G401 (cell line): ENCODE data around the gene KCTD8. TPM values are rescaled to one million over a fixed set of nuclear protein-coding genes. Genes with fewer than 3 reads are reported as not detected.
"Not testable (repeated sequence)": the region's sequence is repeated elsewhere in the genome, so short reads cannot be mapped to it uniquely, and the experiment has no call there.

Experiments used
- DNase-seq: peaks from one replicate; pipeline ENCODE4 v3.0.0-alpha.2; 2015; ENCODE audit warnings: low spot score
- in situ Hi-C: cut with HindIII; loops from 2 replicates; pipeline ENCODE4 v1.10.0; 2016; ENCODE audit warnings: low sequenced_read_pairs, mixed read lengths
- total RNA-seq: library from RNA; depleted of rRNA; stranded (reverse); fragments of >200 nt; shearing (Covaris generic); gene quantifications from 2 replicates; pipeline ENCODE4 v1.2.3, GENCODE V29; 2014

KCTD8 gene
- total RNA-seq, 1 experiment from 2014 or later = not detected

DNA sequence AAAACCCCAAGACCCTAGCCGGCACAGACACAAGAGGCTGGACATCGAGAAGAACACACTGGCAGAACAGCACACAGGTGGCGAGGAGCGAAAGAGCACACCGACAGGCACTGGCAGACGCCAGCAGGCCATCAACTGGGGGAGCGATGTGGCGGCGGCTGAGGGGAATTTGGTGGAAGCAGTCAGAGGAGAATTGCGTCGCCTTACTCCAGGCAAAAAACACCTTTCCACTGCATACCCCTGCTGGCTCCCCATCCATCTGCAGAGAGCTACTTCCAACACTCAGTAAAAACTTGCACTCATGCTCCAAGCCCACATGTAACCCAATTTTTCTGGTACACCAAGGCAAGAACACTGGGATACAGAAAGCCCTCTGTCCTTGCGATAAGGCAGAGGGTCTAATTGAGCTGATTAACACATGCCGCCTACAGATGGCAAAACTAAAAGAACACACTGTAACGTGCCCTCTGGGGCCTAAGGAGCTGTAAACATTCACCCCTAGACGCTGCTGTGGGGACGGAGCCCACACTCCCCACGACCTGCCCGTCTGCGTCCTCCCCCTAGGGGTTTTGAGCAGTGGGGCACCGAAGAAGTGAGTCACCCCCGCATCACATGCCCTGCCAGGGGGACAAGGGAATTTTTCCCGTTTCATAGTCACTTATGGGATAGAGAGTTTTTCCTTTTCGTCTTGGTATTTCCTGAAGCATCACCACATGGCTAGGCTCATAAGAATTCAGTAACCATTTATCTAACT is 262.3 kb downstream of the KCTD8 start:
- no peak for DNase-seq
- in situ Hi-C loops = no loop called here

DNA sequence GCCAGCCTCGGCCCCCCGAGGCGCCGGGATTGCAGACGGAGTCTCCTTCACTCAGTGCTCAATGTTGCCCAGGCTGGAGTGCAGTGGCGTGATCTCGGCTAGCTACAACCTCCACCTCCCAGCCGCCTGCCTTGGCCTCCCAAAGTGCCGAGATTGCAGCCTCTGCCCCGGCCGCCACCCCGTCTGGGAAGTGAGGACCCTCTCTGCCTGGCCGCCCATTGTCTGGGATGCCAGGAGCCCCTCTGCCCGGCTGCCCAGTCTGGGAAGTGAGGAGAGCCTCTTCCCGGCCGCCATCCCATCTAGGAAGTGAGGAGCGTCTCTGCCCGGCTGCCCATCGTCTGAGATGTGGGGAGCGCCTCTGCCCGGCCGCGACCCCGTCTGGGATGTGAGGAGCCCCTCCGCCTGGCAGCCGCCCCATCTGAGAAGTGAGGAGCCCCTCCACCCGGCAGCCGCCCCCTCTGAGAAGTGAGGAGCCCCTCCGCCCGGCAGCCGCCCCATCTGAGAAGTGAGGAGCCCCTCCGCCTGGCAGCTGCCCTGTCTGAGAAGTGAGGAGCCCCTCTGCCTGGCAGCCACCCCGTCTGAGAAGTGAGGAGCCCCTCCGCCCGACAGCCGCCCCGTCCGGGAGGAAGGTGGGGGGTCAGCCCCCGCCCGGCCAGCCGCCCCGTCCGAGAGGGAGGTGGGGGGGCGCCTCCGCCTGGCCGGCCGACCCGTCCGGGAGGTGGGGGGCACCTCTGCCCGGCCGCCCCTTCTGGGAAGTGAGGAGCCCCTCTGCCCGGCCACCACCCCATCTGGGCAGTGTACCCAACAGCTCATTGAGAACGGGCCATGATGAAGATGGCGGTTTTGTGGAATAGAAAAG is 266.9 kb downstream of the KCTD8 start:
- in situ Hi-C loops, DNase-seq: not testable (repeated sequence)

DNA sequence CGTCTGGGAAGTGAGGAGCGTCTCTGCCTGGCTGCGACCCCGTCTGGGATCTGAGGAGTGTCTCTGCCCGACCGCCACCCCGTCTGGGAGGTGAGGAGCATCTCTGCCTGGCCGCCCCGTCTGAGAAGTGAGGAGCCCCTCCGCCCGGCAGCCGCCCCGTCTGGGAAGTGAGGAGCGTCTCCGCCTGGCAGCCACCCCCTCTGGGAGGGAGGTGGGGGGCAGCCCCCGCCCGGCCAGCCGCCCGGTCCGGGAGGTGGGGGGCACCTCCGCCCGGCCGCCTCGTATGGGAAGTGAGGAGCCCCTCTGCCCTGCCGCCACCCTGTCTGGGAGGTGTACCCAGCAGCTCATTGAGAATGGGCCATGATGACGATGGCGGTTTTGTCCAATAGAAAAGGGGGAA is 280.8 kb downstream of the KCTD8 start:
- DNase-seq, in situ Hi-C loops: not testable (repeated sequence)

DNA sequence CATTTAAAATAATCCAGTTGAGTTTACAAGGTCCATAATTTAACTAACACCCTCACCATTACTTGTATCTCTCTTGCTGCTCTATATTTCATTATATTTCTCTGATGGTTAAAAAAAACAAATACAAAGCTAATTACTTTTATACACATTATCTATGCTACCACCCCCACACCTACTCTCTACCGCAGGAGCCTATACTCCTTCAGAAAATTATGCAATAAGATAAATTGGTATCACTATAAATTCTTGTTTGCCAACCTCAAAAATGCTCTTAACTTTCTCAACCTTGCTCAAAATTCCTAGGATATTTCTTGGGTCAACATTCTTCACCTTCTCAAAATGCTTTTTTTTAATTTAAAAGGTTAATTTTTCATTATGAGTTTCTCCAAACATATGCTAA is 282.7 kb downstream of the KCTD8 start:
- in situ Hi-C loops = no loop called here
- DNase-seq = no peak

DNA sequence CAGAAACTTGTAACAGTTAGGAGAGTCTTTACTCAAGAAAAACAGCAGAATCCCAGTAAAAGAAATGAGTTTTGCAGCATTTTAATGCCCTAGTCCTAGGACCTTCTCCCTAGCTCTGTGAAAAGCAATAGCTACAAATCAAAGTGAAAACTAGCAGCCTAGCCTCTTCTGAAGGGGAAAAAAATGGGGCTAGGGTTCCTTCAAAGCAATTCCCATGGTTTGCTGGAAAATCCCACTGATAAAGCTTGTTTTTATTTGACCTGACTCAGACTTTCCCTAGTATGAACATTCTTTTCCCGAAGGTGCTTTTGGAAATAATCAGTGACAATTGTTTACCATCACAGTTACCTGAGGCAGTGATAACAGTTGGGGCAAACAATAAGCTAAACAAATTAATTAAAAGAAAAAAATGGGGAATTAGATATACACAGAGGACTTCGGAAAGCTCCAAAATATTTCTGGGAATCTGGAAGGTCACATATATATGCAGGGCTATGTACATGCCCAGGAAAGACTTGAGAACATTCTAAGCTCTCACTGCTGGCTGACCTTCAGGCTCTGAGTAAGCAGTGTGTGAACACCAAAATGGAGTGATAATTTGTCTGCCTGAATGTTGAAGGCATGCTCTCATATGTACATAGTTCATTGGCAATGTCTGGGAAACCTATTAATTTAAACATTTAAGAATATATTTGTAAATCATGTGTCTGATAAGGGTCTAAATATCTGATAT is 285.9 kb downstream of the KCTD8 start:
- no peak for DNase-seq
- in situ Hi-C loops = no loop called here

DNA sequence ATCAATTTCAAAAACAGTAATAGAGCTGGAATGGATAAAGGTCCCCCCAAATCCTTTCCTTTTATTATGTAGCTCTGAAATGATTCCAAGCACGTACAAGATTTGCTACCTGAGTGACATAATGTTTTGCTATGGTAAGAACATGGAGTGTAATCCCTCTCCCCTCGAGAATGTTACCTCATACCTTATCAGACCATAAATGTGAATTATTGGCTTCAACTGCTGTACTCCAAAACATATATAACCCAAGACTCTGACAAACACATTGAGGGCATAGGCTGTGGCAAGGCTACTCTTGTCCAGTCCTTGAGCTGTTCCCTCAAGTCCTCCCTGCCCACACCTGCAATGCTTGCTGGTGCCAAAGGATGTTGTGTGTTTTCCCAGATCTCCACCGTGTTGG is 286.9 kb downstream of the KCTD8 start:
- DNase-seq = no peak
- in situ Hi-C loops = no loop called here

DNA sequence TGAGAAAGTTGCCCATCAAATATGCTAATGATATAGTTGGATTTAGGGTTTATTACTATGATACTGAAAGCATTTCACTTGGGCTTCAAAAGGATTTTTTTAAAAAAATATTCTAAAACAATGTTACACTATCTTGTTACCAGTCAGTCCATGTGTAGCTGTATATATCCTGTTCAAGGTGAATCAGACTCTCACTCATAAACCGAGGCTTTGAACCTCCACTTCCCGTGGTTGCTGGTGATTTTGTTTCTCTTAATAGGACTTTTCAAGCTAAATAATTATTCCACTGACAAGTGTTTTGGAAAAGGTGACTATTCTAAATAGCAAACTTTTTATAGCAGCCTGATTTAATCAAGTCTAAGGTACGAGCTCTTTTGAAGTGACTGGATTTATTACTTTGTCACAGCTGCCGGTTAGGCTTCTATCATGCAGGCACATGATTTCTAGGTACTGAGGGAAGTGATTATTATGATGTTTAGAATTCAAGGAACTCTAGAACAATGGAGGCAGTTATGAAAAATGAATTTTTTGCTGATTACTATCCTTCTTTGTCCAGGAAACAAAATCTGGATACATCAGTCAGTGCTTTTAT is 287.7 kb downstream of the KCTD8 start:
- in situ Hi-C loops = no loop called here
- DNase-seq = no peak

DNA sequence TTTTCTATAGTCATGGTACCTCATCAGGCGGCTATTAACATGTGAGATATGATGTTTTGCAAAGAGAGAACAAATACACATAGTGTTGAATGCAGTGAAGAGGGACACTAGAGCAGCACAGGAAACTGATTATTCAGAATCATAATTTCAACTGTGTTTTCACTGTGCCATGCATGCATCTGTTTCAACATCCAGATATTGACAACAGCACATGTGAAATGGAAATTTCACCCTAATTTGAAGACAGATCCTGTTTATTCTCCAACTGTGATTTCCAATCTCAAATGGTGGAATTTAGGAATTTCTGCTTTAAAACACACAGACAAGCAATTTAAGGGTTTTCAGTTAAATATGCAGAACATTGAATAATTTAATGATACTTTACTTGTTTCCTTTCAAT is 288.6 kb downstream of the KCTD8 start:
- in situ Hi-C loops = no loop called here
- no peak for DNase-seq

DNA sequence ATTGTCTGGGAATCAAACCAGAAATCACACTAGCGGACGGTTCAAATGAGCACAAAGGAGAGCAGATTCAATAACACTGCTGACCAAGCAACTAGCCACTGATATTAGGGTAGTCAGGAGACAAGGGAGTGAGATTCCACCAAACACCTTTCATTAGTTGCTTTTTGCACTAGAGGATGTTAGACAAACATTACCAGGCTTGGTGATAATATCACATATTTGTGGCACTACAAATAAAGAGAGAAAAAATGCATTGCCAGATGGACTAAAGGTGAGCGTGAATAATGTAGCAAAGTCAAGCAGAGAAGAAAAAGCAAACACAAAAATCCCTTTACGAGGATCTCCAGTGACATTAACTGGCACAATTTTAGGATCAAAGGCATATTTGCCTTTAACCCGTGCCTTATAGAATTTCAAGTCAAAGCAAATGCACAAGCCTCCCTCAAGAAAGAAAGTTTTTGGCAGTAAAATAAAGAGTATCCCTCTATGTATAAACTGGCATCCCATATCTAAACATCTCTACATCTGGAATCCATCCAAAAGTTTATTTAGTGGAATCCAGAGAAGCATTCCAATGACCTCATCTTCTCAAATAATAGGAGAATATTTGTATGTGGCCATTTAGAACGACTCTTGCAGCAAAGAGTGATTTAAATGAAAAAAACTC is 290.9 kb downstream of the KCTD8 start:
- DNase-seq = peak; percentile 27
- in situ Hi-C loops = no loop called here

DNA sequence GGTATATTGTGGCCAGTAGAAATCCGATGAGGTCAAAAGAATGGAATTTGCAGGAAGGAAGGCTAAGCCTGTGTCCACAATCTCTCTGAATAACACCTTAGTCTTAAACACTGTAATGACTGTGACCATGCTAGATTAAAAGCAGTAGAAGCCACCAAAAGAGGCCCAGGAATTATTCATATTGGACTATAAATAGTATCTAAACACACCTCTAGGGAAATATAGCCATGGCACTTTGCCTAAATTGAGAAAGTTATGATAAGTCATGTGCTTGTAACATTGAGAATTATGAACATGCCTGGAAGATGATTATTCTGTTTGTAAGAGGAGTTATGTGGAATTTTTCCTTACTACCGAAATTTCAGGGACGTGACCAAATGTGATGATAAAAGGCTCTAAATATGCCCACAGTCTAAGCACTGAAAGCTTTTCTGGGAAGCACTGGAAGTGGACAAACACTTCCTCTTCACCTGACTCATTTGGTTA is 298.5 kb downstream of the KCTD8 start:
- in situ Hi-C loops = no loop called here

DNA sequence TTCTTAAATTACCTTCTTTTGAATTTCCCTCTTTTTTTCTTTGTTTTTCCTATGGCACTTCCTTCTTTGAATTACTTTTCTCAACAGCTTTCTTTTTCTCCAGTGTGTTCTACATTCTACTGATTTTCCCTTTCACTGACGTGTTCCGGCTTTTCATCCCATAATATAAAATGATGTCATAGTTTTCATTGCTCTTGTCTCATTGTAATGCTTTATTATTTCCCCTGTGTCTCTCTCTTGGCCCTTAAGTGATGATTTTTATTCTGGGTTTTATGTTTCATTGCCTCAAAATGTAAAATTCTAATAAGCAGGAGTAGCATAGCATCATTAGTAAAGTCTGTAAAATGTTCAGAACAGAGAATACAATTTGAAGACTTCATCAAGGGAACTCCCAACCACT is 299.3 kb downstream of the KCTD8 start:
- in situ Hi-C loops = no loop called here
- no peak for DNase-seq

More for the DNA sequence above, 298.5 kb downstream of the KCTD8 start:
- DNase-seq = no peak

DNA sequence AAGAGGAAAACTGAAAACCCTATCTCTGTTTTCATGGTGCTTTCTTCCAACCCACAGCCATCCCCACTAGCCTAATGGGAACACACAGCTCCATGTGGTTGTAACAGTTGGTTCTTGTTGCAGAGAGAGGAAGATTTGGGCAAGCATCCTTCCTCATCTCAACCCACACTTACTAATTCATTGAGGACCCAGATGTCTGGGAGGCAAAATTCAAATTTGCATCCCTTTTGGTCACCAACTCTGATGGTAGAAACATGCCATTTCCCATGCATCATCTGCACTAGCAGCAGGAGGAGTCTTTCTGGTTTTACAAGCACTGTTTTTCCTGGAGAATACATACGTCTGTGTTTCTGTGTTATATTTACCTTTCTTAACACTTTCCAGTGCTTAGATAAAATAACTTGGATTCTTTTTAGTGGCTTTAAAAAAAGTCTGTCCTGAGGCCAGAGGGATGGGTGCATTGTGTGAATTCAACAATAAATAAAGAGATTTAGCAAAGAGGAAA is 301.0 kb downstream of the KCTD8 start:
- DNase-seq = no peak
- in situ Hi-C loops = no loop called here

DNA sequence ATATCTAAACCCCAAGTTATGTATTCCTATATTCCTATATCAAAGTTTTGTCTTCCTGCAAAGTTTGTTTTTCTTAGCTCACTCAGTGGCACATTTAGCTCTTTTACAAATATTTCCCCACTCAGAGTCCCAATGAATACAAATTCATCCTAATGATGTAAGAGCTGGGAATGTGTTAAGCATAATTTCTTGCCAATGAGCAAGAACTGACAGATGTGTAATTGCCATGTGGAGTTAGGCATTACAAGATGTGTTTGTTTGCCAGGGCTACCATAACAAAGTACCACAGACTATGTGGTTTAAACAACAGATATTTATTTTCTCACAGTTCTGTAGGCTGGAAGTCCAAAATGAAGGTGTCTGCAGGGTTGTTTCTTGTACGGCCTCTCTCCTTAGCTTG is 302.1 kb downstream of the KCTD8 start:
- no peak for DNase-seq
- in situ Hi-C loops = no loop called here

DNA sequence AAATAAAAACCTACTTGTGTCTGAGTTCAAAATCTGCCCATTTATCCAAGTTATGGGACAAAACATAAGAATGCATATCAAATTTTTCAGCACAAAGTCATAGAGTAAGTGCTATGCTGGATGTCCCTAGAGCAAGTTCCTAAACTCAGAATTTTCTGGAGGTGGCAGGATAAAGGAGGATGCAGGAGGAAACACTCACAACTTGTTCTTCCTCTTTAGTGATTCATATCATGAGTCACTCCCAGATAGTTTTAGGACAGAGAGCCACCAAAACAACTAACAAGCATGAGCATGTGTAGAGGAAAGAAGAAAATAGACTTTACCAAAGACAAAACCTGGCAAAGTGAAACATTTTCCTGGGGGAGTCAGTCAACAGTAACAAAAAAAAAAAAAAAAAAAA is 302.7 kb downstream of the KCTD8 start:
- DNase-seq = no peak
- in situ Hi-C loops = no loop called here

DNA sequence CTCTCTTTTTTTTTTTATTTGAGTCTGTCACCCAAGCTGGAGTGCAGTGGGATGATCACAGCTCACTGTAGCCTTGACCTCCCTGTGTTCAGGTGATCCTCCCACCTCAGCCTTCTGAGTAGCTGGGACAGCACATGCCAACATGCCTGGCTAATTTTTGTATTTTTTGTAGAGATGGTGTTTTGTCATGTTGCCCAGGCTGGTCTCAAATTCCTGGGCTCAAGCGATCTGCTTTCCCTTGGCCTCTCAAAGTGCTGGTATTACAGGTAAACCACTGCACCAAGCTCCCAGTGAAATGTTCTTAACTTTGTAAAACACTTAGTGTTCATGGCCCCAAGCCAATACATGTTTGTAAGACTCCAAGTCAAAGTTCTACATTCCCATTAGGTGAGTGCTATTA is 316.1 kb downstream of the KCTD8 start:
- no peak for DNase-seq
- in situ Hi-C loops = no loop called here
